ENCODE data around the gene VSTM2B. TPM values are rescaled to one million over a fixed set of nuclear protein-coding genes. Genes with fewer than 3 reads are reported as not detected.
A peak's percentile ranks its signal among the peaks of the same experiment; 100 is the strongest.

The VSTM2B gene
- total RNA-seq, 1 experiment from 2014 or later: 0.31 TPM

DNA sequence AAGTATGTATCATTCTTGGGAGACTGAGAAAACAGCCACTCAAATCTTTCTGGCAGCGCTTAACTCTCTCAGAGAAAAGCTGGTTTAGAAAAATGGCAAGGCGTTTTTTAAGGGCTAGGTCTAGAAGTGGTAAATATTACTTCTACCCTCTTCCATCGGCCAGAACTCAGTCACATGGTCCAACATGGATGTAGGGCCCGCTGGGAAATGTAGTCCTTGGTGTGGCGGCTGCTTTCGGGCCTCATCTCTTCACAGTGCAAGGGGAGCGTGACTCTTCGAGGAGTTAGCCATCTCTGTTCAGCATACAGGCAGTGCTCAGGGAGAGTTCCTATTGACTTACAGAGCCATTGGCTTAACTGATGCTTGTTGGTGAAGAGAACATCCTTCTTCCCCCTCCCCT is 6.3 kb downstream of the VSTM2B start:
- Histone ChIP-seq H3K4me1 (ENCODE audit: insufficient read depth, low read length) (no peaks in the 10 kb centered on the region), H2BK12ac (ENCODE audit: insufficient read length, low read depth, low read length) (no peak overlapping the region), H3K79me2 (ENCODE audit: insufficient read depth, low read length) (no peaks in the 10 kb centered on the region), H2BK20ac (ENCODE audit: low read depth, low read length, poor library complexity, severe bottlenecking) (no peak overlapping the region), H3K23ac (ENCODE audit: insufficient read length, low read depth, low read length) (no peak overlapping the region), H2AFZ (ENCODE audit: low read length) (no peak overlapping the region), H3K56ac (ENCODE audit: insufficient read length, low read depth, low read length) (no peak overlapping the region), H2BK5ac (ENCODE audit: insufficient read length, low read length) (no peak overlapping the region), H4K20me1 (ENCODE audit: control insufficient read depth, insufficient read depth, insufficient read length) (no peaks in the 10 kb centered on the region), H2BK15ac (ENCODE audit: low read depth, low read length) (no peak overlapping the region), H4K91ac (ENCODE audit: insufficient read length, low read depth, low read length) (no peak overlapping the region), H3K23me2 (ENCODE audit: insufficient read length, low read depth, low read length, poor library complexity, severe bottlenecking) (peaks cover 11% of the 10 kb centered on the region), H3K14ac (ENCODE audit: insufficient read depth, low read length) (no peak overlapping the region), H3K9me3 (ENCODE audit: control insufficient read depth, low read depth, low read length) (no peaks in the 10 kb centered on the region), H3T11ph (ENCODE audit: low read length) (no peak overlapping the region), H3K27me3 (ENCODE audit: insufficient read depth, low read length) (peaks cover 35% of the 10 kb centered on the region), H2BK120ac (ENCODE audit: low read depth, low read length, poor library complexity, severe bottlenecking) (no peak overlapping the region), H3K79me1 (ENCODE audit: insufficient read depth, low read depth, low read length, poor library complexity, severe bottlenecking) (no peaks in the 10 kb centered on the region), H4K5ac (ENCODE audit: insufficient read length, low read depth, low read length) (no peak overlapping the region), H3K18ac (ENCODE audit: insufficient read length, low read depth, low read length) (no peak overlapping the region), H2AK5ac (ENCODE audit: insufficient read length, low read length) (no peak overlapping the region), H3K27ac (ENCODE audit: insufficient read length, low read depth, low read length) (no peak overlapping the region), H3K4me2 (ENCODE audit: insufficient read depth, insufficient read length, low read length) (no peak overlapping the region), H4K8ac (replicated peaks; ENCODE audit: insufficient read length, low read depth, low read length) (no peak overlapping the region), H3K9ac (ENCODE audit: extremely low read depth, insufficient read length, low read length) (no peak overlapping the region), H3K4ac (ENCODE audit: low read depth, low read length) (no peak overlapping the region)
- Mint-ChIP-seq H3K27me3 (ENCODE audit: low read depth) (peaks cover 90% of the 10 kb centered on the region), H3K9me3 (peaks cover 6% of the 10 kb centered on the region in 2 experiments; a peak in 4 of 5 replicates), H3K36me3 (ENCODE audit: insufficient read depth in 1 of 3, low read depth in 3 of 3) (peaks cover 0 to 4% (median 0%) of the 10 kb centered on the region in 3 experiments; a peak in 1 of 7 replicates), H3K4me3 (no peak overlapping the region), H3K4me1 (peaks cover 30 to 35% of the 10 kb centered on the region in 2 experiments), H3K27ac (no peak overlapping the region)
- no peak for TF ChIP-seq CTCF (conservative IDR thresholded peaks at IDR 0.05)
- WGBS (ENCODE audit: extremely low coverage, insufficient read length, low lambda C conversion rate): no CpG with 5 or more reads among the region's 8 CpGs
- peak; percentile 34 for DNase-seq
